ENCODE measurements around the gene TMEM123.

Gene TMEM123

GRCh38 chr11:102387043-102387781 is 65.4 kb downstream of the TMEM123 start:
- DNase-seq (ENCODE audit: low read depth), result no peak
- no peak overlapping the region for H3K4me3 ChIP-seq (ENCODE audit: low read depth, low read length)
- no peak for TF ChIP-seq CTCF (IDR thresholded peaks at IDR 0.05; ENCODE audit: control insufficient read depth, extremely low read depth, insufficient read depth)

GRCh38 chr11:102386136-102386734 is 66.3 kb downstream of the TMEM123 start:
- no peak overlapping the region for H3K4me3 ChIP-seq (ENCODE audit: low read depth, low read length)
- no peak for TF ChIP-seq CTCF (IDR thresholded peaks at IDR 0.05; ENCODE audit: control insufficient read depth, extremely low read depth, insufficient read depth)
- DNase-seq (ENCODE audit: low read depth), result no peak

- no peak for TF ChIP-seq CTCF (IDR thresholded peaks at IDR 0.05; ENCODE audit: control insufficient read depth, extremely low read depth, insufficient read depth)
- no peak for DNase-seq (ENCODE audit: low read depth)
- no peak overlapping the region for H3K4me3 ChIP-seq (ENCODE audit: low read depth, low read length)
These were observed 67.2 kb downstream of the TMEM123 start for GRCh38 chr11:102385085-102386007.

GRCh38 chr11:102384419-102385079 is 68.0 kb downstream of the TMEM123 start:
- TF ChIP-seq CTCF (IDR thresholded peaks at IDR 0.05; ENCODE audit: control insufficient read depth, extremely low read depth, insufficient read depth), result no peak
- no peak overlapping the region for H3K4me3 ChIP-seq (ENCODE audit: low read depth, low read length)
- DNase-seq (ENCODE audit: low read depth), result no peak

GRCh38 chr11:102383839-102384238 is 68.7 kb downstream of the TMEM123 start:
- no peak overlapping the region for H3K4me3 ChIP-seq (ENCODE audit: low read depth, low read length)
- DNase-seq (ENCODE audit: low read depth), result no peak
- TF ChIP-seq CTCF (IDR thresholded peaks at IDR 0.05; ENCODE audit: control insufficient read depth, extremely low read depth, insufficient read depth), result no peak

GRCh38 chr11:102382384-102382783 is 70.2 kb downstream of the TMEM123 start:
- no peak for TF ChIP-seq CTCF (IDR thresholded peaks at IDR 0.05; ENCODE audit: control insufficient read depth, extremely low read depth, insufficient read depth)
- DNase-seq (ENCODE audit: low read depth), result no peak
- H3K4me3 ChIP-seq (ENCODE audit: low read depth, low read length), result no peak overlapping the region

Data from LNCaP clone FGC (cell line).